Smooth muscle cell (in vitro differentiated cells): ENCODE results near the gene CDC73. TPM values are rescaled to one million over a fixed set of nuclear protein-coding genes. Genes with fewer than 3 reads are reported as not detected.

Experiments
- microRNA counts: library from miRNA; unstranded; fragments of <30 nt; microRNA quantifications from one replicate; lab custom pipeline; 2016
- microRNA-seq: library from miRNA; unstranded; fragments of <30 nt; microRNA quantifications from one replicate; pipeline ENCODE4, GENCODE V29; 2016; ENCODE audit warnings: borderline number of aligned reads
- polyA plus RNA-seq: library from polyadenylated mRNA; unstranded; fragments of >200 nt; fragmentation: Nextera tagmentation; extraction: Ambion mirVana; gene quantifications from 2 replicates; pipeline ENCODE4 v1.2.1, GENCODE V29; 2016
- small RNA-seq: library from RNA; depleted of rRNA; stranded (forward); fragments of <200 nt; gene quantifications from one replicate; pipeline ENCODE3, GENCODE V24; 2014
- total RNA-seq: library from RNA; depleted of rRNA; stranded (reverse); fragments of >200 nt; gene quantifications from 2 replicates; pipeline ENCODE4 v1.2.3, GENCODE V29; 2014

Gene CDC73
- total and polyA plus RNA-seq, 2 experiments from 2014 or later: 28.5 to 32.0 TPM

MicroRNAs within 50 kb of the gene (microRNA counts, 767-probe panel; counts per million panel counts)
- 183 counts per million for microRNA hsa-miR-1278 (lab: Ali Mortazavi, UCI)

Small RNAs within 50 kb of the gene (microRNA-seq; reads per million reads assigned to microRNA genes)
- not detected for gene MIR1278

Small RNAs within 50 kb of the gene (small RNA-seq; reads per million reads assigned to genes)
- 0.13 reads per million for gene MIR1278

Other genes with a start within 250 kb of the CDC73 start
- 35.6 and 41.7 TPM in 2 replicates for gene UCHL5, start 62.7 kb upstream of the CDC73 start, total RNA-seq
- 22.2 and 23.5 TPM in 2 replicates for gene UCHL5, start 62.7 kb upstream of the CDC73 start, polyA plus RNA-seq
- 124 and 144 TPM in 2 replicates for gene RO60, start 62.4 kb upstream of the CDC73 start, total RNA-seq
- 100 and 114 TPM in 2 replicates for gene RO60, start 62.4 kb upstream of the CDC73 start, polyA plus RNA-seq
- 14.8 and 25.9 TPM in 2 replicates for gene GLRX2, start 16.6 kb upstream of the CDC73 start, total RNA-seq
- 21.7 and 25.7 TPM in 2 replicates for gene GLRX2, start 16.6 kb upstream of the CDC73 start, polyA plus RNA-seq
- gene B3GALT2, start 64.6 kb downstream of the CDC73 start, total RNA-seq: not detected in 2 replicates
- not detected in 2 replicates for gene B3GALT2, start 64.6 kb downstream of the CDC73 start, polyA plus RNA-seq